GM18511 (cell line): ENCODE measurements around the gene ATP6V1B1.
"Not testable (repeated sequence)": the region's sequence is repeated elsewhere in the genome, so short reads cannot be mapped to it uniquely, and the experiment has no call there.

Experiments used
- ATAC-seq: cut with Tn5 transposase; IDR thresholded peaks from one replicate; pipeline ENCODE4 v1.9.1; 2021; ENCODE audit warnings: mild to moderate bottlenecking, moderate library complexity; ENCODE audit not compliant: unreplicated experiment

The ATP6V1B1 gene

GRCh38 chr2:70987386-70987785 lies 51.7 kb downstream of the ATP6V1B1 start:
- no peak for ATAC-seq

- no peak for ATAC-seq
Observed at GRCh38 chr2:70988151-70988550, 52.5 kb downstream of the ATP6V1B1 start.

GRCh38 chr2:70988726-70989648 lies 53.3 kb downstream of the ATP6V1B1 start:
- no peak for ATAC-seq

- ATAC-seq: no peak
Observed at GRCh38 chr2:70990216-70990615, 54.5 kb downstream of the ATP6V1B1 start.

- ATAC-seq: no peak
Observed at GRCh38 chr2:70991142-70991541, 55.4 kb downstream of the ATP6V1B1 start.

- no peak for ATAC-seq
Observed at GRCh38 chr2:70991742-70992141, 56.0 kb downstream of the ATP6V1B1 start.

GRCh38 chr2:70992945-70993853 lies 57.5 kb downstream of the ATP6V1B1 start:
- ATAC-seq: no peak

GRCh38 chr2:70994009-70994698 lies 58.5 kb downstream of the ATP6V1B1 start:
- ATAC-seq: peak; percentile 34

- ATAC-seq: peak; percentile 96
Observed at GRCh38 chr2:70994699-70995425, 59.2 kb downstream of the ATP6V1B1 start, which contains the start of gene TEX261. Gene TEX261, minus strand, starts transcription at chr2:70994873. Its CDS starts 116 bp downstream, at chr2:70994757.

- ATAC-seq: peak; percentile 64
Observed at GRCh38 chr2:70995426-70995729, 59.7 kb downstream of the ATP6V1B1 start.

- not testable (repeated sequence) for ATAC-seq
Observed at GRCh38 chr2:70998885-70999284, 63.2 kb downstream of the ATP6V1B1 start.

GRCh38 chr2:70999362-70999761 lies 63.7 kb downstream of the ATP6V1B1 start:
- no peak for ATAC-seq

GRCh38 chr2:70999931-71000330 lies 64.2 kb downstream of the ATP6V1B1 start:
- not testable (repeated sequence) for ATAC-seq

GRCh38 chr2:71000780-71001591 lies 65.3 kb downstream of the ATP6V1B1 start:
- peak; percentile 97 for ATAC-seq

- no peak for ATAC-seq
Observed at GRCh38 chr2:71001592-71001927, 65.9 kb downstream of the ATP6V1B1 start.

- no peak for ATAC-seq
Observed at GRCh38 chr2:71001981-71002570, 66.4 kb downstream of the ATP6V1B1 start.

- ATAC-seq: no peak
Observed at GRCh38 chr2:71003396-71003795, 67.7 kb downstream of the ATP6V1B1 start.

- ATAC-seq: no peak
Observed at GRCh38 chr2:71003966-71004755, 68.5 kb downstream of the ATP6V1B1 start.
